ENCODE measurements around the gene JPT1.
A peak's percentile ranks its signal among the peaks of the same experiment; 100 is the strongest.

JPT1 gene

DNA sequence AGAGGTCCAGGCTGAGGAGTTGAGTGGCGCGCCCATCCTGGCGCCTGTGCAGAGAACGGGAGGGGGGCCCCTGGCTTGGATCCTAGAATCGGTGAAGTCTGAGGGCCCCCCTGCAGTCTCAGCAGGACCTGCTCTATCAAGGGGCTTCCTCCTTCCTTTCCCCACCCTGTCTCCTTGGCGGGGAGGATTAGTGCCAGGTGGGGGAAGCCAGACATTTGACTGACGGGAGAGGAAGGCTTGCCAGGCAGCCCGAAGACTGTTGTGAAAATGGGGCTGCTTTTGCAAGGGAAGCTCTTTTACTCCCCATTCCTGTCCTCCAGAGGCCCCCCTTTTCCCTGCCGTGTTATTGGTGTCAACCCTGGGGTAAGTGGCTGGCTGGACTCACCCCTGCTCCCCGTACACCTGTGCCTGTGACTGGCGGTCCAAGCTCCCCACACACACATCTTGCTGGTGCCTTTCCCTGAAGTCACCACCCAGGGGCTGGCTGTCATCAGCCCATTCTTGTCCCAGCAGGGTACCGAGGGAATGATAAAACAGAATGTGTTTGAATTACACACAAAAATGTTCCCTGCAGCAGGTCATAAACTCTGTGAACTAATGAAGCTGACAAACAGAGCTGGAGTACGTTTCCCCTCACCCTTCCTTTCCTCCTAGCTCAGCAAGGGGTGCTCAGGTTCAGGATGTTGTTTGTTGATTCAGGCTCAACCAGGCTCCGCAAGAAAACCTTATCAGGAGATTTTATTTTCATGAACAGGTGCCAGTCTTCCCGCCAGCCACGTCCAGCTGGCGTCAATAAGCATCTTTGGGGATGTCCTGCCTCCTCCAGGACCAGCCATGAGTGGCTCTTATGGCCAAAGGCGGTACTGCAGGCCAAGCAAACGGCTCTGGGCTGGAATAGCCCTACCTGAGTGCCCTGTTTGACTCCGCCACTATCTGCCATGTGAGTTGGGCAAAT, 48.9 kb downstream of the JPT1 start:
- no peak for DNase-seq (ENCODE audit: low read depth in 2 of 2)

DNA sequence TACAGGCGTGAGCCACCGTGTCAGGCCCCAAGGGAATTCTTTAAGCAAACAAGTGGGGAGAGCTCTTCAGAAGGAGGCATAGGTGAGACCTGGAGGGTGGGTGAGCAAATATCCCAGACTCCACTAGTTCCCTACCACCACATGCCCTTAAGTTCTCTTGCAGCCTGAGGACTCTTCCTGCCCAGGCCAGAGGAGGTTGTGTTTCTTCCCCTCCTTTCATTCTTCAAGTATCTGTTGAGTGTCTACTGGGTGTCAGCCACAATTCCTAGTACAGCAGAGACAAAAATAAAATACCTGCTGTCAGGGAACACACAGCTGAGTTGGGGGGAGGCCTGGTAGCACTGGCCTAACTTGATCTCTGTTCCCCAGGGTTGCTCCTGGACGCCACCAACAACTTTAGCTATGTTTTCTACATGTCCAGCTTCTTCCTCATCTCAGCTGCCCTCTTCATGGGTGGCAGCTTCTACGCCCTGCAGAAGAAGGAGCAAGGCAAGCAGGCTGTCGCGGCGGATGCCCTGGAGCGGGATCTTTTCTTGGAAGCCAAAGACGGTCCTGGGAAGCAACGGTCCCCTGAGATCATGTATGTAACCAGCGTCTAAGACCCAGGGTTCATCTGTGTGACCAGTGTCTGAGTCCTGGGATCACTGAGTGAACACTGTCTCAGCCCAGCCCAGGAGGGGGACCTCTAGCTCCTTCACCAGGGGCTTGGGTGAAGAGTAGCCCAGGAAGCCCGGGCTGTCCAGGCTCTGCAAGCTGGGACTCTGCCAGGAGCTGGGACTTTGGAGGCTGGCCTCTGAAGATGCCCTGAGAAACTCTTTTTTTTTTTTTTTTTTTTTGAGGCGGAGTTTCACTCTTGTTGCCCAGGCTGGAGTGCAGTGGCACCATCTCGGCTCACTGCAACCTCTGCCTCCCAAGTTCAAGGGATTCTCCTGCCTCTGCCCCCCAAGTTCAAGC, 50.4 kb downstream of the JPT1 start:
- DNase-seq (ENCODE audit: low read depth in 2 of 2), result no peak

DNA sequence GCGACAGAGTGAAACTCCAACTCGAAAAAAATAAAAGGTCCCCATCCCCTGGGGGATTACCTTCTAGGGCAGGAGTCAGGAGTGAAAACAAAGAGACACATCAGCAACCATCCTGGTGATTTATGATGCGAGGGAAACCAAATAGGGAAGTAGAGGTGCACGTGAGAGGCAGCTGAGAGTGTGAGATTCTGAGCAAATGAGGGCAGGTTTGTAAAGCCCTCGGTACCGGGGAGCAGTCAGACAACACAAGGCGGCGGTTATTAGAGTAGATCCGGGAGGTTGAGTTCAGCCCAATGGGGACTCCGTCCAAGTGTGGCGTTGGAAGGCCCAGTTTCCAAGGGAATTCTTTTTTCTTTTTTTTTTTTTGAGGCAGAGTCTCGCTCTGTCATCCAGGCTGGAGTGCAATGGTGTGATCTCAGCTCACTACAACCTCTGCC, 51.9 kb downstream of the JPT1 start:
- DNase-seq (ENCODE audit: low read depth in 2 of 2), result no peak

DNA sequence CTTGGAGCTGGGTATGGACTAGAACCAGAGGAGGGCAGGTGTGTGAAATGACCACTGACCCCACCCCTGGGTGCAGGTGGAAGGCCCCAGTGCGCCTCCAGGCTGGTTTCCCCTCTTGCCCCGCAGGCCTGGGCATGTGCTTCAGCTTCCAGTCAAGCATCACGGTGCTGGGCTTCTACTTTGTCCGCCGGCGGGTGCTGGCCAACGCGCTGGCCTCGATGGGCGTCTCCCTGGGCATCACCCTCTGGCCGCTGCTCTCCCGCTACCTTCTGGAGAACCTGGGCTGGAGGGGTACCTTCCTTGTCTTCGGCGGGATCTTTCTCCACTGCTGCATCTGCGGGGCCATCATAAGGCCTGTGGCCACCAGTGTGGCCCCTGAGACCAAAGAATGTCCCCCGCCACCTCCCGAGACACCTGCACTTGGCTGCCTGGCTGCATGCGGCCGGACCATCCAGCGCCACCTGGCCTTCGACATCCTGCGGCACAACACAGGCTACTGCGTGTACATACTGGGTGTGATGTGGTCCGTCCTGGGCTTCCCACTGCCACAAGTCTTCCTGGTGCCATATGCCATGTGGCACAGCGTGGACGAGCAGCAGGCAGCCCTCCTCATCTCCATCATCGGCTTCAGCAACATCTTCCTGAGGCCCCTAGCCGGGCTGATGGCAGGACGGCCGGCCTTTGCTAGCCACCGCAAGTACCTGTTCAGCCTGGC, 54.3 kb downstream of the JPT1 start:
- no peak for DNase-seq (ENCODE audit: low read depth in 2 of 2)

DNA sequence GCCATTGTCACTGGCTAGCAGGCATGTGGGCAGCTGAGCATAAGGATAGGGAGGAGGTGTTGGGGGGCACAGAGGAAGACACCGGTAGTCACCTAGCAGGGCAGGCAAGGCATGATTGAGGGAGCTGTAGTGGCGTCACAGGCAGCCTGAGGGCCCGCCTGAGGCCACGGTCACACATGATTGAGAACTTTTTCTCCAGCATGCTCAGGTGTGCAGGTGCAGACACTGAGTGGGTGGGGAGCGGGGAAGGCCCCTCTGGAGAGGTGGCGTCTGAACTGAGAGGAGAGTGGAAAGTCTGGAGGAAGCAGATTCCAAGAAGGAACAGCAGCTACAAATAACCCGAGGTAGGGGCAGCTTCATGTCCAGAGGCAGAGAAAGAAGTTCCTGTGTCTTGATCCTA, 55.5 kb downstream of the JPT1 start:
- no peak for DNase-seq (ENCODE audit: low read depth in 2 of 2)

DNA sequence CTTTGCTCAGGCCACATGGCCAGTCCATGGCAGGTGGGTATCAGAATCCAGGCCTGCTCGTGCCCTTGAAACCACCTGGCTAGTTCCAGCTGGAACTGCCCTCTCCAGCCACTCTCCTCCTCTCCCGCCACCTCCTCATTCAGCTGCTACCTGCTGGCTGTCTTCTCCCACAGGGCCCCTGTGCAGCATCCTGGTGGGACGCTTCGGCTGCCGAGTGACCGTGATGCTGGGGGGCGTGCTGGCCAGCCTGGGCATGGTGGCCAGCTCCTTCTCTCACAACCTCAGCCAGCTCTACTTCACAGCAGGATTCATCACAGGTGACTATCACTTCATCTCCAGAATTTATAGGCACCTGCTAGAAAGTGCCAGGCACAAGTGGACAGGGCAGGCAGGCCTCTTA, 56.4 kb downstream of the JPT1 start:
- DNase-seq (ENCODE audit: low read depth in 2 of 2), result no peak

DNA sequence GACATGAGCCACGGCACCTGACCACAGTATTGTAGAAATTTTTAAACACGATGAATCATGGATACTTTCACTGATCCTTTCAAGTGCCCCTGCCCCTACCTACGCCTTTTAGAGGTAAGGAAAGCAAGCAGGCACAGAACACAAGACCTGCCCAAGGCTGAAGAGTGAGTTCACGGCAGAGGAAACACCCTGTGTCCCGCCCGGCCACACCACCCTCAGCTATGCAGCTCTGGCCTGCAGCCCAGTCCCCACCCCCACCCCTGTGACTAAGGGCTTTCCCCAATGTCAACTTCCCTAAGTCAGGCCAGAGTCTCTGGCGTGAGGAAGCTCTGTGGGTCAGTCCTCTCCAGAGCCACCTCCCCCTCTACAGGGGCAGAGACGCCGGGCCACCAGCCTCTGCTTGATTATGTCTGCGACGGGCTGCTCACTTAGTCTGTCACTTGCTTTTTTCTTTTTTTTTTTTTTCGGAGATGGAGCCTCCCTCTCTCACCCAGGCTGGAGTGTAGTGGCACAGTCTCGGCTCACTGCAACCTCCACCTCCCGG, 58.2 kb downstream of the JPT1 start:
- no peak for DNase-seq (ENCODE audit: low read depth in 2 of 2)

DNA sequence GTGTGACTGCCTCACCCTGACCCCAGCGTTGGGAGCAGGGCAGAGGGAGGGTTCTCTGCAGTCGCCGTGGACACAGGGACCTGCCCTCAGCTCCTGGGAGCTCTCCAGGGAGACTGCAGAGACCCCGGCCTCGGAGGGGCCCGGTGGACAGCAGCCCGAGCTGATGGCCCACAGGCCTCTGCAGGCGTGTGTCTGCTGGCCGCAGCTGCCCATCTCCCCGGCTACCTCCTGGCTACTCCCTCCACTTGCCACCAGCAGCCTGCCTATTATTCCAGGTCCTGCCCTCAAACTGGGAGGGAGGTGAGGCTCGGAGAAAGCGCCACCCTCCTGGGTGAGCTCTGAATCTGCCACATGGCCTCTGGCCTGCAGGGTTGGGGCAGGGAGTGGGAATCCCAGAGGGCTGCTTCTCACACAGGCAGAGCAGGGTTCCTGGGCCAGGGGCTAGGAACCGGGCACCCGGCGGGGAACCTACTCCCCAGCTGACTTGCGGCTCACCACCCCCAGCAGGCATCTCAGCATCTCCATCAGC, 59.4 kb downstream of the JPT1 start:
- no peak for DNase-seq (ENCODE audit: low read depth in 2 of 2)

DNA sequence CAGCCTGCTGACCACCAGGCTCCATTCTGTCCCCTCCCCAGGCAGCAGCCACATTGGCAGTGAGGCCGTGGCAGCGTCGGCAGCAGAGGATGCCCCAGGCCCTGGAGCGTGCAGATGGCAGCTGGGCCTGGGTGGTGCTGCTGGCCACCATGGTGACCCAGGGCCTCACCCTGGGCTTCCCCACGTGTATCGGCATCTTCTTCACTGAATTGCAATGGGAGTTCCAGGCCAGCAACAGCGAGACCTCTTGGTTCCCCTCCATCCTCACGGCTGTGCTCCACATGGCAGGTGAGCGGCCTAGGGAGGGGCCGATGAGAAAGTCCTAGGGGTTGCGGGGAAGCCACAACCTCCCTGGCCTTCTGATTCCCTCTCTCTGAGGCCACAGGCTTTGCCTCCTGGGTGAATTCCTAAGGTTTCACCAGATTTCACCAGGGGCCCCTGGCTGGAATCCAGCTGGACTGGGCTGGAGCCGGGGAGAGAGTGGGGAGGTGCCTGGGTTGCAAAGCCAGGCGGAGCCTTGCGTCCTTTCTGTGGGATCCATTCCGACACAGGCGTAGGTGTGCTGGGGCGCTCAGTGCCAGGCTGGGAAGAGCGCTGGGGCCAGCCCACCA, 60.7 kb downstream of the JPT1 start:
- no peak for DNase-seq (ENCODE audit: low read depth in 2 of 2)

DNA sequence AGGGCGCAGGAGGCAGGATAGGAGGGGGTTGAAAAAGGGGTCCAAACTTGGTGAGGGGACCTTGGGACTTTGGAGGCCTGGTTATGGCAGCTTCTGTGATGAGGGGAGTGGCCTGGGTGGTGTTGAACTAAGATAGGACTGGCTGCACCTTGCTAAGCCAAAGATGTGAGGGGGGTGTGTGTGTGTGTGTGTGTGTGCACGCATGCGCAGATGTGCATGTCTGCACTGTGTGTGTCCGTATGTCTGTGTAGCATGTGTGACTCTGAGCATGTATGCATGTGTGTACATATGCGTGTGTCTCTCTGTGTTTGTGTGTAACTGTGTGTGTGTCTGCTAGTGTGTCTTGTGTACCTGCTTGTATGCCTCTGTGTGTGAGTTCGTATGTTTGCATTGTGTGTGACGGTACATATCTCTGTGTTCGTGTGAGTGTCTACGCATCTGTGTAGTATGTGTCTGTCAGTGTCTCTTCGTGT, 62.4 kb downstream of the JPT1 start:
- no peak for DNase-seq (ENCODE audit: low read depth in 2 of 2)

DNA sequence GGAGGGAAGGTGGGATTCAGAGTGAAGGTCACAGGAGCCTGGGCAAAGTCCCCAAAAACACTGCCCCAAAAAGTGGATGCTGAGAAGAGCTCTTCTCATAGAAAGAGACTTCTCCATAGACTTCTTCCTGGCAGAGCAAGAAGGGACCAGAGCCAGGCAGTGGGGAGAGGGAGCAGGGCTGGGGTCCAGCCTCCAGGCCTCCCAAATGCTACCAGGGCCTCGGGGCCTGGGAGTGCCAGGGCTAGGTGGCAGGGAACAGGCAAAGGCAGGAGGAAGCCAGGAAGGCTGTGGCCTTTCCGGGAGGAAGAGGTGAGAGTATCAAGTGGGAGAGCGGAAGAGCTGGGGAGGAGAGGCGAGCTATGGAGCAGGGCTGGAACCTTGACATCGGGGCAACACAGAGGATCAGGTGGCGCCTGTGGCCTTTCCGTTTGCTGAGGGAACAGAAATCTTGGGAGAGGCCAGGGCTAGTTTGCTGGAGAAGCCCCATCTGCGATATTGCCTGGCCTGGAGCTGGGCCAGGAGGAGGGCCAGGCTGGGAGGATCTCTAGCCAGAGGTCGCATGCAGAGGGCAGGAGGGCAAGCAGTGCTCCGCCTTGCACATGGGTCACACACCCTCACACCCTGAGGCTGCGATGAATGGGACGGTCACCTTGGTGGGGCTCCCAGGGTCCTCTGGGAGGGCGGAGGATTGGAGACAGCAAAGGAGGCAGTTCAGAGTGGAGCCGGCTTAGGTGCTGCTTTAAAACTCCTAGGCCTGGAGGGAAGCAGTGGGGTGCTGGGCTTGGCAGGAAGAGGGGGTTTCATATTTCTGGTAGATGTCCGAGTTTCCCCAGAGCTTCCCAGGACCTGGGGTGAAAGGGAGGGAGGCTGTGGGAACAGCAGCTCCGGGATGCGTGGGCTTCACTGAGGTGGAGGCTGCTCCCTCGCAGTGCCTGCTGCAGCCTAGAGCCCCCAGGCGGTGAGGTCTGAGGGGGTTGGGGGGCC, 63.1 kb downstream of the JPT1 start:
- no peak for DNase-seq (ENCODE audit: low read depth in 2 of 2)

DNA sequence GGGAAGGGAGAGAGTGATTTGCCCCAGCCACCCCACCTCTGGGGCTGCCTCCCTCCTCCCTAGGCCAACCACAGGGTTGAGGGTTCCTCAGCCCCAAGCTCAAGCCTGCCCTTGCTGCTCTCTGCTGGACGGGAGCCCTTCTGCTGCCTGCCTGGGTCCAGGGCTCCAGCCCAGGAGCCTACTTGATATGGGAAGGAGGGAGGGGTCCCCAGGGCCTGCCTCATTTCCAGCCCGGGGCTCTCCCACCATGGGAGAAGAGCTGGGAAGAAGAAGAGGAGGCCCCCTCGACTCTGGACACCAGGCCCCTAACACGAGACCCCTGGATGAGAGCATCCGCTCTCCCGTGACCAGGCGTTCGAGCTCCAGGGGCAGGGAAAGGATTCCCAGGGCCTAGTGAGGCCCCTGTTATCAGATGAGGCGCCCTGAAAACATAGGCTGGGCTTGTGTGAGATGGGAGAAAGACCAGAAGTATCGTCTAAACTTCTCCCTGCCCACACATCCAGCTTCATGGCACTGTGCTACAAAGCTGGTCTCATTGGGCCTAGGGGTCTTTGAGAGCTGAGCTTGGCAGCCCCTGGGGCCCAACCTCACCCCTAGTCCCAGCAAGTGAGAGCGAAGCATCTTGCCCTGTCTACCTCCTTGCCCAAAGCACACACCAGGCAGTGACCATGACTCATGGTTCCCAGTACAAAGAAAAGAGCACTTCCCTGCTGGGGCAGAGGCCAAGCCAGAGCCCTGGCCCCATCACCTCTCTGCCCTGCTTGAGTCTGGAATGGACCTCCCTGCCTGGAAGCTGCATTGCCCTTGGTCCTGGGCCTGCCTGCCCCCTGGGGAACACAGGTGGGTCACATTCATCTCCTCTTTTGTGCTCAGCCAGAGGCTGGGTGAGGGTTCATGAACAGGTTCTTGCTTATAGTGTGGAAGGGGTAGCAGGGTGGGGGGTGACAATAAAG, 65.6 kb downstream of the JPT1 start:
- no peak for DNase-seq (ENCODE audit: low read depth in 2 of 2)

DNA sequence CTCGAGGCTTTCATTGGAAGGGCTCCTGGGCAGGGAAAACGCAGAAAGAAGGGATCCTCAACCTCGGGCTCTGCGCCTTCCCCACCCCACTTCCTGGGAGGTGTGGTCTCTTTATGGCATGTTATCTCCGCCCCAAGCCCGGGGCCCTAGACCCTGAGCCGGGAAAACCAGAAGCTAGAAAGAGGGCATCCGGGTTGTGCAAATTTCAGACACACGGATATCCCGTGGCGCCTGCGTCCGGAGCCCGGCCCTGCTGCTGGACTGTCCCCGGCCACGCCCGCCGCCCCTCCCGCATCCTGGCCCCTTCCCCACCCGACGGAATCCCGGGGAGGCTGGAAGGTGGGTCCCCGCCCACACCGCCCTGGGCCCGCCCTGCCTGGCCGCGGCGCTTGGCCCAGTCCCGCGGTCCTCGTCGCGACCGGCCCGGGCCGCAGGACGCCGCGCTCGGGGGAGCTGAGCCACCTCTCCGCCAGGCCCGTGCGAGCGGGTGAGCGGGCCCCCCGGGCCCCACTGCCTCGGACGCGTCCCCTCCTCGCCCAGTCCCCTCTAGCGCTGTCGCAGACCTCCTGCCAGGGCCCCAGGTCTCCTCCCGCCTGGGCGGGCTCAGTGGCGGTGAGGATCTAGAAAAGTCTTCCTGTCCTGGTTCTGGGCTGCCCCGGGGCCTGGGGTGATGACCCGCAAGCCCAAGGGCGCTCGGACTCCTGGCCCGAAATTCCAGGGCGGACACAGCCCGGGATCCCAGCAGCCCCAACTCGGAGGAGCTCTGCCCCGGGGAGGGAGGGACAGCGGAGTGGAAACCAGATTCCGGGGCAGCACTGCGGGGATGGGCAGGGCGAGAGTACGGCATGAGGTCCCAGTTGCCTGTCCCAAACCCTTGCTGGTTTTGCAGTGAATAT, 66.5 kb downstream of the JPT1 start, which contains the start of gene SLC16A5:
Gene SLC16A5 (plus strand): TSS at position 397 of the 896 bp plus-strand sequence. CDS start 5,683 bp downstream, outside the sequence.
- DNase-seq (ENCODE audit: low read depth in 2 of 2), result peak in 1 of 2 donors; percentile 37

DNA sequence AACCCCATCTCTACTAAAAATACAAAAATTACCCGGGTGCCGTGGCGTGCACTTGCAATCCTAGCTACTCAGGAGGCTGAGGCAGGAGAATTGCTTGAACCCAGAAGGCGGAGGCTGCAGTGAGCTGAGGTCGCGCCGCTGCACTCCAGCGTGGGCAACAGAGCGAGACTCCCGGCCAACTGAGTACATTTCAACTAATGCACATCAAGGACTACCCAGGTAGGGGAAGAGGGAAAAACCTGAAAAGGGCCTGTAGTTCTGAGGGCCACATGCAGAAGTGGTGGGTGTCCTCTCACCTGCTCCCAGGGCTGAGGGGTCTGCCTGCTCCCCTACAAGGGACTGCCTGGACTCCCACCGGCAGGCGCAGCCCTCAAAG, 67.1 kb downstream of the JPT1 start:
- no peak for DNase-seq (ENCODE audit: low read depth in 2 of 2)

DNA sequence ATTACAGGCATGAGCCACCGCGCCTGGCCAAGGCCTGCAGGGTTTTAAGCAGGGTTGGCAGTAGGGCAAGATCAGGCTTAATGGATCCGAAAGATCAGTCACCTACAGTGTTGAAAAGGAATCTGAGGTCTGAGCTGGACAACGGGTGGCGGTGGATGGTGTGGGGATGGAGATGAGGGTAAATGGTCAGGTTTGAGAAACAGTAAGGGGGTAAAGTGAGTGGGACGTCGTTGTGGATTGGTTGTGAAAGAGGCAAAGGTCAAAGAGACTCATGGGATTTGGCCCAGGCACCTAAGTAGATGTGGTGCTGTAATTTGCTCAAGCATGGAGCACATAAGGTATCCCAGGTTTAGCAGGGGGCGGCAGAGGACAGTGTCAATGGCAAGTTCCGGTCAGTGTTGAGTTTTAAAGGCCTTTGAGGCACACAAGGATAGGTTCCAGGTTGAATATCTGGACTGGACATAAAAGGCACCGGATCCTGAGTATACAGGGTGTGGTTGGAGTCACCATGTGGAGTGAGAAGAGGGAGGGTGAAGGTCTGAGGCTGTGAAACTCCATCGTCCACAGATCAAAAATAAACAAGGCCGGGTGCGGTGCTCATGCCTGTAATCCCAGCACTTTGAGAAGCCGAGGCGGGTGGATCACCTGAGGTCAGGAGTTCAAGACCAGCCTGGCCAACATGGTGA, 67.7 kb downstream of the JPT1 start:
- no peak for DNase-seq (ENCODE audit: low read depth in 2 of 2)
